Mucosa of descending colon (tissue), 3 donors: ENCODE data around the gene ATF7. TPM values are rescaled to one million over a fixed set of nuclear protein-coding genes. Genes with fewer than 3 reads are reported as not detected.

Source experiments
- ATAC-seq: fragments of 200-7000 bp; cut with Tn5 transposase; one replicate; pipeline ENCODE4 v1.9.1; 2020; ENCODE audit warnings: mild to moderate bottlenecking, moderate library complexity
- DNase-seq, 3 donors: peaks; one replicate each; pipeline ENCODE4 v3.0.0-alpha.2; 2020
- H3K36me3 ChIP-seq: fragments of 200-600 bp; one replicate; pipeline ENCODE4 v1.8.0; 2021; ENCODE audit warnings: low read depth, mild to moderate bottlenecking
- H3K4me1 ChIP-seq: fragments of 200-600 bp; one replicate; pipeline ENCODE4 v1.8.0; 2021; ENCODE audit warnings: low read depth, mild to moderate bottlenecking
- H3K4me3 ChIP-seq: fragments of 200-600 bp; one replicate; pipeline ENCODE4 v1.8.0; 2021; ENCODE audit warnings: mild to moderate bottlenecking
- H3K9me3 ChIP-seq: fragments of 200-600 bp; one replicate; pipeline ENCODE4 v1.8.0; 2021; ENCODE audit warnings: mild to moderate bottlenecking
- CTCF ChIP-seq: fragments of 200-600 bp; IDR thresholded peaks from one replicate; pipeline ENCODE4 v1.8.0; 2022; ENCODE audit warnings: antibody characterized with exemption, mild to moderate bottlenecking
- intact Hi-C, 2 donors: fragments of 100-400 bp; cut with DNase I in 1 of 2; cut with micrococcal nuclease in 1 of 2; formaldehyde crosslinking; loops; one replicate each; pipeline versions ENCODE4 v1.11.0 to v1.11.1; 2022; cut with DNase I, micrococcal nuclease
- total RNA-seq, 3 donors: library from RNA; stranded (reverse); fragmentation: NEBNext Ultra II Directional in 2 of 3; extraction: Animal tissue kit (Norgen Biotek cat#: 25700) in 2 of 3; gene quantifications; one replicate each; pipeline versions ENCODE4 v1.2.1 to v1.2.4, GENCODE V29; 2021 to 2023
- donor health status: DM: no; HTN: no; CAD: no; lungs with moderate emphysema.
- donor health status: DM: no; HTN: no; CAD: no.
- donor health status: DM: no; HTN: yes; CAD: no.

Gene ATF7
- total RNA-seq, 3 donors from 2014 or later: 35.6 to 50.9 (median 42.8) TPM

- no peak overlapping the region for H3K4me3 ChIP-seq
Observed at GRCh38 chr12:53516758-53517455, 109.3 kb downstream of the ATF7 start.

GRCh38 chr12:53515291-53515680 is 110.9 kb downstream of the ATF7 start:
- intact Hi-C loops: no loop called here
- no peak overlapping the region for H3K4me3 ChIP-seq
- no peaks in the 10 kb centered on the region for H3K9me3 ChIP-seq
- H3K4me1 ChIP-seq: no peaks in the 10 kb centered on the region
- no peak for ATAC-seq
- no peak for DNase-seq
- H3K36me3 ChIP-seq: no peaks in the 10 kb centered on the region
- TF ChIP-seq CTCF: no peak

More at GRCh38 chr12:53516758-53517455, 109.3 kb downstream of the ATF7 start:
- ATAC-seq: no peak
- no peaks in the 10 kb centered on the region for H3K36me3 ChIP-seq
- TF ChIP-seq CTCF: no peak
- DNase-seq: no peak
- no peaks in the 10 kb centered on the region for H3K9me3 ChIP-seq
- intact Hi-C loops: no loop called here
- no peaks in the 10 kb centered on the region for H3K4me1 ChIP-seq

GRCh38 chr12:53514628-53515290 is 111.4 kb downstream of the ATF7 start:
- intact Hi-C loops: no loop called here
- no peaks in the 10 kb centered on the region for H3K9me3 ChIP-seq
- H3K36me3 ChIP-seq: no peaks in the 10 kb centered on the region
- DNase-seq: no peak
- H3K4me3 ChIP-seq: no peak overlapping the region
- ATAC-seq: no peak
- TF ChIP-seq CTCF: no peak
- H3K4me1 ChIP-seq: no peaks in the 10 kb centered on the region

- Histone ChIP-seq H3K4me3 (no peak overlapping the region), H3K4me1 (peaks cover under 1% of the 10 kb centered on the region), H3K36me3 (no peaks in the 10 kb centered on the region), H3K9me3 (no peaks in the 10 kb centered on the region)
- ATAC-seq: no peak
- no peak for TF ChIP-seq CTCF
- intact Hi-C loops: no loop called here
- no peak for DNase-seq
Observed at GRCh38 chr12:53513712-53514410, 112.3 kb downstream of the ATF7 start.

GRCh38 chr12:53510181-53510812 is 115.9 kb downstream of the ATF7 start:
- H3K36me3 ChIP-seq: no peaks in the 10 kb centered on the region
- intact Hi-C loops: no loop called here
- ATAC-seq (no peak), DNase-seq (no peak)
- H3K9me3 ChIP-seq: no peaks in the 10 kb centered on the region
- no peak overlapping the region for H3K4me3 ChIP-seq
- H3K4me1 ChIP-seq: peaks cover 3% of the 10 kb centered on the region
- TF ChIP-seq CTCF: no peak
